ENCODE measurements around the gene CDH22.

GRCh38 chr20:46336735-46337134, 28.4 kb upstream of the CDH22 start:
- no peak for TF ChIP-seq CTCF (IDR thresholded peaks at IDR 0.05)
- no peak for TF ChIP-seq POLR2AphosphoS5 (IDR thresholded peaks at IDR 0.05; ENCODE audit: low read depth, low read length)
- no peak for TF ChIP-seq SIN3A (IDR thresholded peaks at IDR 0.05; ENCODE audit: borderline replicate concordance, insufficient read depth, low read depth, low read length)
